K562 (cell line): ENCODE measurements around the gene ABLIM2. TPM values are rescaled to one million over a fixed set of nuclear protein-coding genes. Genes with fewer than 3 reads are reported as not detected.
A peak's percentile ranks its signal among the peaks of the same experiment; 100 is the strongest.

Experiments used
- CREB3L1 ChIP-seq: fragments of 450-650 bp; IDR thresholded peaks from 2 replicates; pipeline ENCODE4 v1.6.1; 2014; ENCODE audit warnings: low read depth, mild to moderate bottlenecking, moderate library complexity, borderline replicate concordance
- E2F6 ChIP-seq, 2 experiments: IDR thresholded peaks; 2 replicates each; pipeline ENCODE4 v1.6.1; 2011; ENCODE audit warnings: borderline replicate concordance in 1 of 2, control low read depth in 1 of 2, low read depth in 1 of 2, low read length in 1 of 2, mild to moderate bottlenecking in 1 of 2, mixed read lengths in 1 of 2, moderate library complexity in 1 of 2; ENCODE audit not compliant: insufficient read depth in 1 of 2, insufficient read length in 1 of 2, poor library complexity in 1 of 2, severe bottlenecking in 1 of 2; ENCODE audit errors: extremely low read depth in 1 of 2
- ETV6 ChIP-seq, 3 experiments: fragments of 150-350 bp in 1 of 3; sonication (generic) in 1 of 3; formaldehyde crosslinking in 1 of 3; IDR thresholded peaks; 2 replicates each; pipeline versions ENCODE4 v1.6.1 to v1.8.0; 2014 to 2022; ENCODE audit warnings: borderline replicate concordance in 2 of 3, low read depth in 2 of 3, antibody characterized with exemption in 1 of 3, low read length in 1 of 3, mild to moderate bottlenecking in 1 of 3, missing genetic modification reagents in 1 of 3
- HDGF ChIP-seq: fragments of 450-650 bp; IDR thresholded peaks from 2 replicates; pipeline ENCODE4 v1.6.1; 2016
- MLLT1 ChIP-seq, 2 experiments: fragments of 450-650 bp; IDR thresholded peaks; 2 replicates each; pipeline ENCODE4 v1.6.1; 2016
- NR2C2 ChIP-seq, 2 experiments: fragments of 200-800 bp in 1 of 2; sonication (Bioruptor generic) in 1 of 2; sonication (generic) in 1 of 2; formaldehyde crosslinking in 1 of 2; IDR thresholded peaks; 2 replicates each; pipeline versions ENCODE4 v1.6.1 to v1.8.0; 2016 to 2022; ENCODE audit warnings: mild to moderate bottlenecking in 1 of 2, missing compliant biosample characterization in 1 of 2, missing genetic modification characterization in 1 of 2, missing genetic modification reagents in 1 of 2
- POLR2G ChIP-seq: fragments of 200-400 bp; formaldehyde crosslinking; IDR thresholded peaks from 2 replicates; pipeline ENCODE4 v1.6.1; 2017; ENCODE audit warnings: low read depth, mild to moderate bottlenecking, antibody characterized with exemption, low read length, moderate library complexity
- polyA plus RNA-seq, 8 experiments: library from polyadenylated mRNA; depleted of rRNA in 4 of 8; stranded (reverse) in 5 of 8; unstranded in 3 of 8; fragments of >200 nt; fragmentation: Nextera tagmentation in 2 of 8; fragmentation: Illumina TruSeq in 1 of 8; extraction: Ambion mirVana in 2 of 8; extraction: Trizol in 1 of 8; gene quantifications; 2 replicates each; pipeline versions ENCODE4 v1.2.1 to v1.2.3, GENCODE V29; 2011 to 2014; ENCODE audit warnings: inconsistent platforms in 1 of 8, missing spikeins in 1 of 8
- total RNA-seq, 7 experiments: library from RNA; depleted of rRNA in 6 of 7; stranded (reverse); fragments of >200 nt in 6 of 7; fragmentation: Illumina TruSeq in 2 of 7; extraction: Trizol in 2 of 7; gene quantifications; 2 replicates each; pipeline versions ENCODE4 v1.2.1 to v1.2.3, GENCODE V29; 2011 to 2021; ENCODE audit warnings: low replicate concordance in 1 of 7
- TF ChIP-seq, protein P1 (sequence below), 3 experiments: fragments of 200-800 bp in 1 of 3; fragments of 250-450 bp in 1 of 3; fragments of 450-650 bp in 1 of 3; sonication (Bioruptor Pico) in 1 of 3; sonication (Bioruptor generic) in 1 of 3; formaldehyde crosslinking in 1 of 3; IDR thresholded peaks; 2 replicates each; pipeline versions ENCODE4 v1.6.1 to v1.8.0; 2016 to 2022; ENCODE audit warnings: mild to moderate bottlenecking in 2 of 3, missing genetic modification characterization in 2 of 3, missing compliant biosample characterization in 1 of 3, moderate library complexity in 1 of 3
- TF ChIP-seq, protein P2 (sequence below): fragments of 200-800 bp; sonication (Bioruptor generic); IDR thresholded peaks from 2 replicates; pipeline ENCODE4 v1.6.1; 2017; ENCODE audit warnings: missing genetic modification characterization, missing compliant biosample characterization
- TF ChIP-seq, protein P3 (sequence below): fragments of 450-650 bp; IDR thresholded peaks from 2 replicates; pipeline ENCODE4 v1.6.1; 2016; ENCODE audit warnings: antibody characterized with exemption

The ABLIM2 gene
- total and polyA plus RNA-seq, 9 of the 15 experiments (the other 6 are each of a cell fraction or from before 2014, with no cell fraction given), result not detected

DNA sequence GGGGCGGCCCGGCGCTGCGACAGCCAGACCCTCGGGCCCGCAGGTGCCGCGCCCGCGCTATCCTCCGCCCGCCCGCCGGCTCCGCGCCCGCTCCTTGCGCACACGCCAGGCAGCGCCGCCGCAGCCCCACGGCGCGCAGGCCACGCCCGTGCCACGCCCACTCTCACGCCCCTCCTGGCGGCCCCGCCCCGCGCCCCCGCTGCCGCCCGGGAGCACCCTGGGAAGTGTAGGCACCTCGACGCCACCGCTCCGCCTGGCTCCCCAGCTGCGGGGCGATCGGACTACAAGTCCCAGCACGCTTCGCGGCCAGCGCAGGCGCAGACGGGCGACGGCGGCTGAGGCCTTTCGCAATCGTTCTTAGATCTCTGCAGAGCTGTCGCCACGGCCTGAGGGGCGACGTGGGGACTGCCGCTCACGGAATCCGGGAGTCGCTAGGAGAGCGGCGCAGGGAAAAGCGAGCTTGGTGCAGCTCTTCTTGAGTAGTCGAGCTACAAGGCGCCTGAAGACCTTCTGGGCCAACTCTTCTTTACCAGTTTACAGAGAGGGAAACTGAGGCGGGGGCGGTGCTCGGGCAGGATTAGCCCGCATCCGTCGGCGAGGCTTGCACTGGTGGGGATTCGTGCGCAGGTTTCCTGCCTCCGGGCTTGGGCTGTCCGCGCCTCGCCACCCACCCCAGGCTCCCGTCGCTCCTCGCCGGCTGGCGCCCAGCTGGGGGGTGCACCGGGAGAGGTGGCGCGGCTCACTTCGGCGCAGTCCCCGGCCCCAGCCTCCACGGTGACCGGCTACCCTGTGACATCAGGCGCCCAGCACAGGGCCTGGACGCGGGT, at the start of gene ABLIM2 (continued):
- TF ChIP-seq ETV6 (IDR thresholded peaks at IDR 0.05; ENCODE audit: borderline replicate concordance in 1 of 2, low read depth in 2 of 2, low read length in 1 of 2), result no peak
- no peak for TF ChIP-seq ETV6 (CRISPR knock-in tag; IDR thresholded peaks at IDR 0.05; ENCODE audit: borderline replicate concordance)
- 0 out of 2 replicates have a peak, but pooled peaks have one; percentile 28 for TF ChIP-seq POLR2G
- TF ChIP-seq, protein P1, sequence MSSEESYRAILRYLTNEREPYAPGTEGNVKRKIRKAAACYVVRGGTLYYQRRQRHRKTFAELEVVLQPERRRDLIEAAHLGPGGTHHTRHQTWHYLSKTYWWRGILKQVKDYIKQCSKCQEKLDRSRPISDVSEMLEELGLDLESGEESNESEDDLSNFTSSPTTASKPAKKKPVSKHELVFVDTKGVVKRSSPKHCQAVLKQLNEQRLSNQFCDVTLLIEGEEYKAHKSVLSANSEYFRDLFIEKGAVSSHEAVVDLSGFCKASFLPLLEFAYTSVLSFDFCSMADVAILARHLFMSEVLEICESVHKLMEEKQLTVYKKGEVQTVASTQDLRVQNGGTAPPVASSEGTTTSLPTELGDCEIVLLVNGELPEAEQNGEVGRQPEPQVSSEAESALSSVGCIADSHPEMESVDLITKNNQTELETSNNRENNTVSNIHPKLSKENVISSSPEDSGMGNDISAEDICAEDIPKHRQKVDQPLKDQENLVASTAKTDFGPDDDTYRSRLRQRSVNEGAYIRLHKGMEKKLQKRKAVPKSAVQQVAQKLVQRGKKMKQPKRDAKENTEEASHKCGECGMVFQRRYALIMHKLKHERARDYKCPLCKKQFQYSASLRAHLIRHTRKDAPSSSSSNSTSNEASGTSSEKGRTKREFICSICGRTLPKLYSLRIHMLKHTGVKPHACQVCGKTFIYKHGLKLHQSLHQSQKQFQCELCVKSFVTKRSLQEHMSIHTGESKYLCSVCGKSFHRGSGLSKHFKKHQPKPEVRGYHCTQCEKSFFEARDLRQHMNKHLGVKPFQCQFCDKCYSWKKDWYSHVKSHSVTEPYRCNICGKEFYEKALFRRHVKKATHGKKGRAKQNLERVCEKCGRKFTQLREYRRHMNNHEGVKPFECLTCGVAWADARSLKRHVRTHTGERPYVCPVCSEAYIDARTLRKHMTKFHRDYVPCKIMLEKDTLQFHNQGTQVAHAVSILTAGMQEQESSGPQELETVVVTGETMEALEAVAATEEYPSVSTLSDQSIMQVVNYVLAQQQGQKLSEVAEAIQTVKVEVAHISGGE (CRISPR knock-in tag; IDR thresholded peaks at IDR 0.05), result 0 out of 6 replicates have a peak, but pooled peaks of 1 of the 3 experiments have one; percentile 35
- no peak for TF ChIP-seq MLLT1 (IDR thresholded peaks at IDR 0.05)
- TF ChIP-seq, protein P2, sequence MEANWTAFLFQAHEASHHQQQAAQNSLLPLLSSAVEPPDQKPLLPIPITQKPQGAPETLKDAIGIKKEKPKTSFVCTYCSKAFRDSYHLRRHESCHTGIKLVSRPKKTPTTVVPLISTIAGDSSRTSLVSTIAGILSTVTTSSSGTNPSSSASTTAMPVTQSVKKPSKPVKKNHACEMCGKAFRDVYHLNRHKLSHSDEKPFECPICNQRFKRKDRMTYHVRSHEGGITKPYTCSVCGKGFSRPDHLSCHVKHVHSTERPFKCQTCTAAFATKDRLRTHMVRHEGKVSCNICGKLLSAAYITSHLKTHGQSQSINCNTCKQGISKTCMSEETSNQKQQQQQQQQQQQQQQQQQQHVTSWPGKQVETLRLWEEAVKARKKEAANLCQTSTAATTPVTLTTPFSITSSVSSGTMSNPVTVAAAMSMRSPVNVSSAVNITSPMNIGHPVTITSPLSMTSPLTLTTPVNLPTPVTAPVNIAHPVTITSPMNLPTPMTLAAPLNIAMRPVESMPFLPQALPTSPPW (CRISPR knock-in tag), result peak; percentile 93
- peak in 1 of 2 experiments; percentile 56 for TF ChIP-seq E2F6 (IDR thresholded peaks at IDR 0.05; ENCODE audit: borderline replicate concordance in 1 of 2, extremely low read depth in 1 of 2, insufficient read depth in 1 of 2, insufficient read length in 1 of 2, low read depth in 1 of 2, low read length in 1 of 2, poor library complexity in 1 of 2, severe bottlenecking in 1 of 2)
- peak; percentile 72; the same call in 1 of the 2 replicates for TF ChIP-seq CREB3L1
- TF ChIP-seq HDGF, result no peak
- TF ChIP-seq, protein P3, sequence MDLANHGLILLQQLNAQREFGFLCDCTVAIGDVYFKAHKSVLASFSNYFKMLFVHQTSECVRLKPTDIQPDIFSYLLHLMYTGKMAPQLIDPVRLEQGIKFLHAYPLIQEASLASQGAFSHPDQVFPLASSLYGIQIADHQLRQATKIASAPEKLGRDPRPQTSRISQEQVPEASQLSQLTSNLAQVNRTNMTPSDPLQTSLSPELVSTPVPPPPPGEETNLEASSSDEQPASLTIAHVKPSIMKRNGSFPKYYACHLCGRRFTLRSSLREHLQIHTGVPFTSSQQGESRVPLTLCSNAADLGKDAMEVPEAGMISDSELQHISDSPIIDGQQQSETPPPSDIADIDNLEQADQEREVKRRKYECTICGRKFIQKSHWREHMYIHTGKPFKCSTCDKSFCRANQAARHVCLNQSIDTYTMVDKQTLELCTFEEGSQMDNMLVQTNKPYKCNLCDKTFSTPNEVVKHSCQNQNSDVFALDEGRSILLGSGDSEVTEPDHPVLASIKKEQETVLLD, result peak; percentile 88
- TF ChIP-seq NR2C2 (CRISPR knock-in tag; IDR thresholded peaks at IDR 0.05), result no peak
- peak; percentile 74; the same call in 1 of the 2 replicates for TF ChIP-seq NR2C2 (tag; IDR thresholded peaks at IDR 0.05)
